ENCODE data around the gene C17orf75. TPM values are rescaled to one million over a fixed set of nuclear protein-coding genes. Genes with fewer than 3 reads are reported as not detected.
A peak's percentile ranks its signal among the peaks of the same experiment; 100 is the strongest.

C17orf75 gene
- total and polyA plus RNA-seq, 2 experiments from 2014 or later: 35.9 to 43.3 TPM

GRCh38 chr17:32305049-32305448 is 36.9 kb downstream of the C17orf75 start:
- Mint-ChIP-seq H3K4me1 (peaks cover 49% of the 10 kb centered on the region), H3K4me3 (no peak overlapping the region), H3K27me3 (ENCODE audit: insufficient read depth, low read depth, poor library complexity) (peaks cover 16% of the 10 kb centered on the region), H3K27ac (no peak overlapping the region), H3K36me3 (ENCODE audit: low read depth) (peaks cover 3% of the 10 kb centered on the region; the same call in 1 of the 3 replicates), H3K9me3 (no peaks in the 10 kb centered on the region)
- peak overlapping the region; percentile 24; the same call in 1 of the 2 replicates for H3K4me2 ChIP-seq
- H4K20me1 ChIP-seq (replicated peaks; ENCODE audit: insufficient read depth): no peaks in the 10 kb centered on the region
- no peak for ATAC-seq
- TF ChIP-seq ZNF331 (CRISPR knock-in tag; IDR thresholded peaks at IDR 0.05; ENCODE audit: low read depth): no peak
- no peak for TF ChIP-seq JUNB (IDR thresholded peaks at IDR 0.05; ENCODE audit: unreplicated experiment)
- TF ChIP-seq STAT1 (IDR thresholded peaks at IDR 0.05; ENCODE audit: unreplicated experiment): no peak
- TF ChIP-seq CREB1 (CRISPR knock-in tag; IDR thresholded peaks at IDR 0.05; ENCODE audit: low read depth): no peak
- no peak for TF ChIP-seq EZH2phosphoT487 (IDR thresholded peaks at IDR 0.05; ENCODE audit: unreplicated experiment)
- no peak for TF ChIP-seq ZNF114 (CRISPR knock-in tag; IDR thresholded peaks at IDR 0.05)
- no peak for TF ChIP-seq POLR2AphosphoS5 (IDR thresholded peaks at IDR 0.05; ENCODE audit: low read depth)
- TF ChIP-seq REST (IDR thresholded peaks at IDR 0.05; ENCODE audit: unreplicated experiment): no peak
- no peak for TF ChIP-seq ZNF462 (CRISPR knock-in tag; IDR thresholded peaks at IDR 0.05)
- H3K4me3 ChIP-seq: no peak overlapping the region
- no peaks in the 10 kb centered on the region for H3K27me3 ChIP-seq (ENCODE audit: insufficient read depth)
- H3K27ac ChIP-seq (ENCODE audit: low read depth): no peak overlapping the region
- H3K36me3 ChIP-seq (ENCODE audit: insufficient read depth): no peaks in the 10 kb centered on the region
- peaks cover 56% of the 10 kb centered on the region for H3K4me1 ChIP-seq (ENCODE audit: insufficient read depth)
- DNase-seq (ENCODE audit: low spot score): peak; percentile 48
- peaks cover 7% of the 10 kb centered on the region; the same call in 1 of the 2 replicates for H3F3A ChIP-seq (replicated peaks; ENCODE audit: low read depth)
- H3K9me2 ChIP-seq (ENCODE audit: insufficient read depth): no peaks in the 10 kb centered on the region
- H2AFZ ChIP-seq: no peak overlapping the region
- no peaks in the 10 kb centered on the region for H3K79me2 ChIP-seq (replicated peaks; ENCODE audit: insufficient read depth)
